H1 (cell line): ENCODE results near the gene NUBPL. TPM values are rescaled to one million over a fixed set of nuclear protein-coding genes. Genes with fewer than 3 reads are reported as not detected.

Experiments
- CTCF ChIA-PET: fragments of 300-600 bp; sonication (Branson Sonifier 250); formaldehyde crosslinking; loops from one replicate; lab custom pipeline; 2021; ENCODE audit not compliant: partially characterized antibody; lab: Charles Lee
- POLR2A ChIA-PET: fragments of 300-600 bp; sonication (Branson Sonifier 250); formaldehyde crosslinking; loops from one replicate; lab custom pipeline; 2021; ENCODE audit warnings: inconsistent platforms; ENCODE audit not compliant: partially characterized antibody; lab: Charles Lee
- DNase-seq, 2 experiments: peaks; one replicate each; pipeline versions ENCODE4 v3.0.0 to v3.0.0-alpha.2; 2010 to 2022; ENCODE audit warnings: low spot score in 2 of 2, low read depth in 1 of 2, mixed read lengths in 1 of 2
- FAIRE-seq: peaks from 2 replicates; lab custom pipeline; 2011; peaks lifted over from hg19 to GRCh38; lab: Jason Lieb, UNC
- H2AFZ ChIP-seq: 2 replicates; pipeline ENCODE4 v1.8.1; 2012; ENCODE audit warnings: low read length, inconsistent platforms
- H2AK5ac ChIP-seq: 2 replicates; pipeline ENCODE4 v1.6.1; 2013; ENCODE audit warnings: low read depth, low read length
- H2BK120ac ChIP-seq: replicated peaks from 2 replicates; pipeline ENCODE3; 2013; ENCODE audit warnings: low read depth, low read length, inconsistent platforms
- H2BK12ac ChIP-seq: 2 replicates; pipeline ENCODE4 v1.6.1; 2013; ENCODE audit warnings: low read depth, low read length
- H2BK15ac ChIP-seq: 2 replicates; pipeline ENCODE4 v1.6.1; 2013; ENCODE audit warnings: low read length
- H2BK20ac ChIP-seq: 2 replicates; pipeline ENCODE4 v1.6.1; 2013; ENCODE audit warnings: low read length
- H2BK5ac ChIP-seq: 2 replicates; pipeline ENCODE4 v1.6.1; 2013; ENCODE audit warnings: low read depth, low read length
- H3K14ac ChIP-seq: 2 replicates; pipeline ENCODE4 v1.6.1; 2013; ENCODE audit warnings: inconsistent platforms; ENCODE audit not compliant: insufficient read length
- H3K18ac ChIP-seq: 2 replicates; pipeline ENCODE4 v1.6.1; 2013; ENCODE audit warnings: low read length; ENCODE audit errors: extremely low read depth
- H3K23ac ChIP-seq: 2 replicates; pipeline ENCODE4 v1.6.1; 2013; ENCODE audit warnings: inconsistent platforms; ENCODE audit not compliant: insufficient read length
- H3K23me2 ChIP-seq: 2 replicates; pipeline ENCODE4 v1.6.1; 2013; ENCODE audit warnings: low read depth, low read length
- H3K27ac ChIP-seq: 2 replicates; pipeline ENCODE4 v1.6.1; 2011; ENCODE audit warnings: low read depth, low read length, inconsistent platforms
- H3K27me3 ChIP-seq, 4 experiments: replicated peaks in 1 of 4; 1 replicate in 1 of 4; 2 replicates in 3 of 4; pipeline versions ENCODE4 v1.6.1 to v1.8.1; 2011 to 2013; ENCODE audit warnings: low read length in 3 of 4, mild to moderate bottlenecking in 3 of 4, inconsistent platforms in 2 of 4, mixed read lengths in 2 of 4, moderate library complexity in 1 of 4; ENCODE audit not compliant: control insufficient read depth in 3 of 4, insufficient read depth in 3 of 4; ENCODE audit errors: extremely low read depth in 1 of 4
- H3K36me3 ChIP-seq, 4 experiments: 2 replicates each; pipeline versions ENCODE4 v1.6.1 to v1.8.1; 2011 to 2013; ENCODE audit warnings: mild to moderate bottlenecking in 4 of 4, low read length in 3 of 4, moderate library complexity in 2 of 4, control low read depth in 1 of 4, inconsistent platforms in 1 of 4; ENCODE audit not compliant: insufficient read depth in 4 of 4, control insufficient read depth in 2 of 4
- H3K4ac ChIP-seq: replicated peaks from 2 replicates; pipeline ENCODE3; 2013; ENCODE audit warnings: low read length, low read depth, mixed read lengths, inconsistent platforms; ENCODE audit not compliant: insufficient read length
- H3K4me1 ChIP-seq, 4 experiments: replicated peaks in 1 of 4; 1 replicate in 1 of 4; 2 replicates in 3 of 4; pipeline versions ENCODE4 v1.6.1 to v1.8.1; 2011 to 2013; ENCODE audit warnings: low read length in 3 of 4, inconsistent platforms in 2 of 4, mixed read lengths in 1 of 4; ENCODE audit not compliant: insufficient read depth in 4 of 4, control insufficient read depth in 3 of 4
- H3K4me2 ChIP-seq, 2 experiments: 2 replicates each; pipeline versions ENCODE4 v1.6.1 to v1.8.1; 2011 to 2013; ENCODE audit warnings: low read depth in 2 of 2, low read length in 2 of 2, control low read depth in 1 of 2, inconsistent platforms in 1 of 2, mild to moderate bottlenecking in 1 of 2; ENCODE audit not compliant: insufficient read depth in 1 of 2
- H3K4me3 ChIP-seq, 4 experiments: fragments of 200-600, 300-600 bp in 1 of 4; sonication (generic), shearing (Covaris generic), sonication (Bioruptor Twin) in 1 of 4; 2 replicates each; pipeline versions ENCODE4 v1.5.1 to v1.8.1; 2011 to 2016; ENCODE audit warnings: low read length in 4 of 4, low read depth in 3 of 4, control low read depth in 2 of 4, inconsistent platforms in 2 of 4, mild to moderate bottlenecking in 2 of 4, mixed read lengths in 1 of 4, moderate library complexity in 1 of 4; ENCODE audit not compliant: insufficient read depth in 2 of 4; ENCODE audit errors: extremely low read depth in 1 of 4
- H3K56ac ChIP-seq: replicated peaks from 2 replicates; pipeline ENCODE3; 2013; ENCODE audit warnings: low read depth, mild to moderate bottlenecking, mixed read lengths, low read length, inconsistent platforms; ENCODE audit not compliant: insufficient read length
- H3K79me1 ChIP-seq: 2 replicates; pipeline ENCODE4 v1.6.1; 2013; ENCODE audit warnings: low read depth, low read length, control low read depth
- H3K79me2 ChIP-seq, 2 experiments: 2 replicates each; pipeline versions ENCODE4 v1.6.1 to v1.8.1; 2012 to 2013; ENCODE audit warnings: low read length in 2 of 2, mild to moderate bottlenecking in 2 of 2, inconsistent platforms in 1 of 2; ENCODE audit not compliant: insufficient read depth in 2 of 2, control insufficient read depth in 1 of 2
- H3K9ac ChIP-seq, 4 experiments: replicated peaks in 1 of 4; 1 replicate in 1 of 4; 2 replicates in 3 of 4; pipeline versions ENCODE4 v1.6.1 to v1.8.1; 2011 to 2013; ENCODE audit warnings: low read depth in 3 of 4, low read length in 3 of 4, control low read depth in 2 of 4, mild to moderate bottlenecking in 2 of 4, moderate library complexity in 2 of 4, inconsistent platforms in 1 of 4; ENCODE audit errors: extremely low read depth in 1 of 4
- H3K9me3 ChIP-seq, 2 experiments: 2 replicates each; pipeline versions ENCODE4 v1.6.1 to v1.8.1; 2012 to 2013; ENCODE audit warnings: mild to moderate bottlenecking in 2 of 2, moderate library complexity in 2 of 2, control low read depth in 1 of 2, inconsistent platforms in 1 of 2, low read depth in 1 of 2, low read length in 1 of 2, mixed read lengths in 1 of 2; ENCODE audit not compliant: insufficient read depth in 2 of 2
- H4K20me1 ChIP-seq, 2 experiments: replicated peaks in 1 of 2; 2 replicates each; pipeline versions ENCODE3 to v1.8.1; 2011 to 2013; ENCODE audit warnings: inconsistent platforms in 2 of 2, low read length in 2 of 2, mild to moderate bottlenecking in 1 of 2; ENCODE audit not compliant: insufficient read depth in 2 of 2, control insufficient read depth in 1 of 2
- H4K5ac ChIP-seq: 2 replicates; pipeline ENCODE4 v1.6.1; 2013; ENCODE audit warnings: low read length, low read depth, mixed read lengths, inconsistent platforms; ENCODE audit not compliant: insufficient read length
- H4K8ac ChIP-seq: 2 replicates; pipeline ENCODE4 v1.8.0; 2013; ENCODE audit warnings: mild to moderate bottlenecking, moderate library complexity, low read length, inconsistent platforms; ENCODE audit not compliant: insufficient read depth; ENCODE audit errors: extremely low read depth
- H4K91ac ChIP-seq: replicated peaks from 2 replicates; pipeline ENCODE3; 2013; ENCODE audit warnings: low read length, mixed read lengths, inconsistent platforms; ENCODE audit not compliant: insufficient read length
- EGR1 ChIP-seq: IDR thresholded peaks from 2 replicates; pipeline ENCODE4 v1.6.1; 2011; ENCODE audit warnings: low read depth, low read length, borderline replicate concordance
- KDM5A ChIP-seq: fragments of 200-600 bp; IDR thresholded peaks from 2 replicates; pipeline ENCODE4 v1.7.1; 2012; ENCODE audit warnings: mild to moderate bottlenecking, low read length, inconsistent platforms, mixed read lengths
- SP4 ChIP-seq: IDR thresholded peaks from 2 replicates; pipeline ENCODE4 v1.6.1; 2012; ENCODE audit warnings: low read length, inconsistent platforms
- WGBS, 2 experiments: shearing (Covaris generic) in 1 of 2; methylation state at CpG; one replicate each; pipeline versions ENCODE4 v1.1.6 to v1.1.7; 2013 to 2015; ENCODE audit warnings: low lambda C conversion rate in 2 of 2, mixed read lengths in 2 of 2, inconsistent platforms in 1 of 2, low coverage in 1 of 2, missing lambda C conversion rate in 1 of 2; ENCODE audit not compliant: insufficient replicate concordance in 2 of 2, insufficient coverage in 1 of 2, insufficient read length in 1 of 2; ENCODE audit errors: extremely low coverage in 1 of 2, missing lambda C conversion rate in 1 of 2; 5-methylcytosine and 5-hydroxymethylcytosine counted together
- polyA plus RNA-seq, 7 experiments: library from polyadenylated mRNA; depleted of rRNA in 3 of 7; stranded (reverse) in 5 of 7; unstranded in 2 of 7; fragments of >200 nt in 5 of 7; fragments of 200-250 nt in 2 of 7; gene quantifications; 1 replicate in 5 of 7; 2 replicates in 1 of 7; 4 replicates in 1 of 7; pipeline versions ENCODE4 v1.2.1 to v1.2.3, GENCODE V29; 2011 to 2013; ENCODE audit warnings: missing spikeins in 2 of 7, mixed read lengths in 2 of 7
- total RNA-seq: library from RNA; stranded (reverse); fragmentation: NEBNext Ultra II Directional; extraction: Animal tissue kit (Norgen Biotek cat#: 25700); gene quantifications from 2 replicates; pipeline ENCODE4 v1.2.1, GENCODE V29; 2021

NUBPL gene
- total and polyA plus RNA-seq, 2 of the 8 experiments (the other 6 are each of a cell fraction or from before 2014, with no cell fraction given), result 1.6 to 6.8 TPM

- Histone ChIP-seq H2BK12ac (no peak overlapping the region), H3K36me3 (no peaks in the 10 kb centered on the region), H2BK120ac (no peak overlapping the region), H3K23ac (no peak overlapping the region), H4K91ac (no peak overlapping the region), H3K4me3 (no peak overlapping the region), H3K27ac (no peak overlapping the region), H2BK20ac (no peak overlapping the region), H4K5ac (no peak overlapping the region), H3K4me2 (no peak overlapping the region), H4K20me1 (no peaks in the 10 kb centered on the region), H3K18ac (no peak overlapping the region), H3K14ac (no peak overlapping the region), H2AFZ (no peak overlapping the region), H2AK5ac (no peak overlapping the region), H3K9me3 (peaks cover 0 to 6% of the 10 kb centered on the region in 2 experiments; a peak in 2 of 4 replicates), H2BK15ac (no peak overlapping the region), H3K9ac (no peak overlapping the region), H3K27me3 (no peaks in the 10 kb centered on the region), H4K8ac (no peak overlapping the region), H3K23me2 (no peaks in the 10 kb centered on the region), H3K79me2 (no peaks in the 10 kb centered on the region), H3K4me1 (no peaks in the 10 kb centered on the region), H3K4ac (no peak overlapping the region), H3K79me1 (no peaks in the 10 kb centered on the region; the same call in 1 of the 2 replicates), H2BK5ac (no peak overlapping the region), H3K56ac (no peak overlapping the region)
- DNase-seq (no peak), FAIRE-seq (no peak)
- WGBS, 2 experiments, result 62% methylated on average over 3 of the region's 3 CpGs; no CpG with 5 or more reads in 1 of the 2 experiments
- ChIA-PET CTCF (no interaction called here), POLR2A (no interaction called here)
- no peak for TF ChIP-seq KDM5A
- no peak for TF ChIP-seq SP4
- no peak for TF ChIP-seq EGR1
Observed at GRCh38 chr14:31690056-31690455, 128.9 kb downstream of the NUBPL start.
